IMR-90 (cell line): Measurements from ENCODE around the gene EPAS1.

Experiments used
- BHLHE40 ChIP-seq: fragments of 150-350 bp; IDR thresholded peaks from 2 replicates; pipeline ENCODE4 v1.6.1; 2016; ENCODE audit warnings: mild to moderate bottlenecking, low read depth, low read length
- CTCF ChIP-seq: conservative IDR thresholded peaks from 2 replicates; pipeline ENCODE4 v1.5.1; 2012; ENCODE audit warnings: mild to moderate bottlenecking, low read depth, low read length, improper control_type of control experiment
- ELK1 ChIP-seq: fragments of 150-350 bp; IDR thresholded peaks from 2 replicates; pipeline ENCODE4 v1.6.1; 2016; ENCODE audit warnings: low read depth, mild to moderate bottlenecking, low read length, moderate library complexity, borderline replicate concordance
- FOS ChIP-seq: fragments of 150-350 bp; IDR thresholded peaks from 2 replicates; pipeline ENCODE4 v1.6.1; 2016; ENCODE audit warnings: low read depth, low read length
- MAFK ChIP-seq: IDR thresholded peaks from 2 replicates; pipeline ENCODE4 v1.6.1; 2012; ENCODE audit warnings: low read depth, low read length, improper control_type of control experiment
- MXI1 ChIP-seq: IDR thresholded peaks from 2 replicates; pipeline ENCODE4 v1.6.1; 2012; ENCODE audit warnings: low read depth, mild to moderate bottlenecking, low read length, moderate library complexity, borderline replicate concordance
- NFE2L2 ChIP-seq: fragments of 150-350 bp; IDR thresholded peaks from 2 replicates; pipeline ENCODE4 v1.6.1; 2016; ENCODE audit warnings: low read depth, mild to moderate bottlenecking, low read length
- POLR2A ChIP-seq: IDR thresholded peaks from 2 replicates; pipeline ENCODE4 v1.6.1; 2012; ENCODE audit warnings: mild to moderate bottlenecking, low read depth, low read length
- RAD21 ChIP-seq: IDR thresholded peaks from 2 replicates; pipeline ENCODE4 v1.6.1; 2012; ENCODE audit warnings: low read length, improper control_type of control experiment
- RCOR1 ChIP-seq: IDR thresholded peaks from 2 replicates; pipeline ENCODE4 v1.6.1; 2012; ENCODE audit warnings: mild to moderate bottlenecking, low read length, improper control_type of control experiment; ENCODE audit not compliant: insufficient replicate concordance
- SMC3 ChIP-seq: fragments of 150-350 bp; IDR thresholded peaks from 2 replicates; pipeline ENCODE4 v1.6.1; 2016; ENCODE audit warnings: low read depth, mild to moderate bottlenecking, antibody characterized with exemption, low read length, moderate library complexity
- USF2 ChIP-seq: fragments of 150-350 bp; IDR thresholded peaks from 2 replicates; pipeline ENCODE4 v1.6.1; 2017; ENCODE audit warnings: mild to moderate bottlenecking, antibody characterized with exemption, low read length, low read depth

- TF ChIP-seq CTCF (no peak), SMC3 (no peak), POLR2A (no peak), USF2 (no peak), ELK1 (no peak), MAFK (no peak), MXI1 (no peak), RCOR1 (no peak), FOS (no peak), RAD21 (no peak), NFE2L2 (no peak), BHLHE40 (no peak)
Measured at GRCh38 chr2:46435353-46435752, 138.1 kb downstream of the EPAS1 start.
